Spleen (tissue), 11 donors: ENCODE measurements around the gene HAND1. TPM values are rescaled to one million over a fixed set of nuclear protein-coding genes. Genes with fewer than 3 reads are reported as not detected.

Source experiments
- DNase-seq: peaks from one replicate; pipeline ENCODE4 v3.0.0-alpha.2; 2020
- H3K27ac ChIP-seq, 8 donors: fragments of 200-600 bp; sonication (generic) in 7 of 8; 1 replicate in 4 of 8; 2 replicates in 4 of 8; pipeline versions ENCODE4 v1.5.0 to v1.8.0; 2016 to 2021; ENCODE audit warnings: inconsistent platforms in 4 of 8, mild to moderate bottlenecking in 4 of 8, moderate library complexity in 1 of 8
- H3K27me3 ChIP-seq, 7 donors: fragments of 200-600 bp; sonication (generic) in 6 of 7; replicated peaks in 1 of 7; 1 replicate in 4 of 7; 2 replicates in 3 of 7; pipeline versions ENCODE4 v1.5.0 to v1.8.0; 2016 to 2021; ENCODE audit warnings: inconsistent platforms in 3 of 7, mild to moderate bottlenecking in 1 of 7
- H3K36me3 ChIP-seq, 6 donors: fragments of 200-600 bp; sonication (generic) in 5 of 6; 1 replicate in 4 of 6; 2 replicates in 2 of 6; pipeline versions ENCODE4 v1.5.0 to v1.8.0; 2016 to 2021; ENCODE audit warnings: inconsistent platforms in 2 of 6
- H3K4me1 ChIP-seq, 6 donors: fragments of 200-600 bp; sonication (generic) in 5 of 6; 1 replicate in 3 of 6; 2 replicates in 3 of 6; pipeline versions ENCODE4 v1.5.0 to v1.8.0; 2016 to 2021; ENCODE audit warnings: inconsistent platforms in 3 of 6
- H3K4me3 ChIP-seq, 8 donors: fragments of 200-600 bp; sonication (generic) in 7 of 8; 1 replicate in 4 of 8; 2 replicates in 4 of 8; pipeline versions ENCODE4 v1.5.0 to v1.8.0; 2016 to 2021; ENCODE audit warnings: inconsistent platforms in 4 of 8, mild to moderate bottlenecking in 4 of 8, moderate library complexity in 2 of 8
- H3K9me3 ChIP-seq, 8 donors: fragments of 200-600 bp; sonication (generic) in 7 of 8; 1 replicate in 4 of 8; 2 replicates in 4 of 8; pipeline versions ENCODE4 v1.5.0 to v1.8.0; 2016 to 2021; ENCODE audit warnings: inconsistent platforms in 4 of 8
- CTCF ChIP-seq, 11 experiments: fragments of 200-600 bp in 7 of 11; fragments of 450-650 bp in 4 of 11; sonication (generic) in 4 of 11; IDR thresholded peaks in 8 of 11; conservative IDR thresholded peaks in 3 of 11; 1 replicate in 7 of 11; 2 replicates in 4 of 11; pipeline versions ENCODE4 v1.4.0 to v1.8.0; 2016 to 2021; ENCODE audit warnings: antibody characterized with exemption in 11 of 11, inconsistent platforms in 4 of 11, mild to moderate bottlenecking in 1 of 11
- POLR2A ChIP-seq, 3 donors: fragments of 450-650 bp; IDR thresholded peaks; one replicate each; pipeline ENCODE4 v1.5.1; 2017; ENCODE audit warnings: antibody characterized with exemption in 3 of 3, mild to moderate bottlenecking in 1 of 3
- POLR2AphosphoS5 ChIP-seq, 3 donors: sonication (generic); formaldehyde crosslinking; IDR thresholded peaks; one replicate each; pipeline ENCODE4 v1.5.1; 2017; ENCODE audit warnings: antibody characterized with exemption in 3 of 3
- WGBS, 5 donors: extraction: QIAGEN DNeasy Blood & Tissue Kit in 3 of 5; methylation state at CpG; one replicate each; pipeline versions ENCODE4 v1.1.5 to v1.1.7; 2013 to 2018; 5-methylcytosine and 5-hydroxymethylcytosine counted together
- intact Hi-C: fragments of 100-400 bp; cut with DNase I; formaldehyde crosslinking; loops from one replicate; pipeline ENCODE4 v1.15.0; 2023; ENCODE audit warnings: low total_unique reads
- polyA plus RNA-seq, 3 donors: library from polyadenylated mRNA; stranded (reverse); fragments of 200-250 nt; gene quantifications; one replicate each; pipeline ENCODE4 v1.2.1, GENCODE V29; 2013
- total RNA-seq, 7 donors: library from RNA; depleted of rRNA in 3 of 7; stranded (reverse); fragments of >200 nt in 3 of 7; fragmentation: NEBNext Ultra II Directional in 4 of 7; extraction: Animal tissue kit (Norgen Biotek cat#: 25700) in 4 of 7; gene quantifications; one replicate each; pipeline versions ENCODE4 v1.1.0 to v1.2.1, GENCODE V29; 2016 to 2021
- donor health status: healthy with polysubstance abuse.
- donor health status: DM: no; HTN: no; CAD: no; lungs with moderate emphysema.
- donor health status: DM: no; HTN: no; CAD: no.
- donor health status: Bipolar disorder and iron deficiency.
- donor health status: healthy.
- donor health status: DM: no; HTN: no; CAD: no.
- donor health status: DM: yes; HTN: yes; CAD: no.

Gene HAND1
- total and polyA plus RNA-seq, 10 donors, result not detected

GRCh38 chr5:154485850-154486426 lies 7.9 kb upstream of the HAND1 start:
- intact Hi-C loops, result no loop called here
- H3K27me3 ChIP-seq, result peaks cover 10 to 100% (median 91%) of the 10 kb centered on the region in 7 donors
- no peaks in the 10 kb centered on the region for H3K9me3 ChIP-seq
- H3K4me1 ChIP-seq, result peaks cover 0 to 23% (median 8%) of the 10 kb centered on the region in 6 donors
- 13 to 18% (median 14%) methylated on average over 6 of the region's 6 CpGs for WGBS, 5 donors
- H3K27ac ChIP-seq, result no peak overlapping the region
- TF ChIP-seq CTCF (IDR thresholded peaks at IDR 0.05 in 8 of 11, conservative IDR thresholded peaks at IDR 0.05 in 3 of 11) (no peak), POLR2A (IDR thresholded peaks at IDR 0.05) (no peak)
- no peak for DNase-seq
- H3K36me3 ChIP-seq, result no peaks in the 10 kb centered on the region
- no peak overlapping the region for H3K4me3 ChIP-seq

- DNase-seq, result no peak
- no peak for TF ChIP-seq POLR2A (IDR thresholded peaks at IDR 0.05)
- no peak for TF ChIP-seq CTCF (IDR thresholded peaks at IDR 0.05 in 8 of 11, conservative IDR thresholded peaks at IDR 0.05 in 3 of 11)
- no peak for TF ChIP-seq POLR2AphosphoS5 (IDR thresholded peaks at IDR 0.05)
- intact Hi-C loops, result no loop called here
- no peaks in the 10 kb centered on the region for H3K36me3 ChIP-seq
- H3K9me3 ChIP-seq, result no peaks in the 10 kb centered on the region
- H3K4me1 ChIP-seq, result peaks cover 0 to 27% (median 10%) of the 10 kb centered on the region in 6 donors
- no peak overlapping the region for H3K27ac ChIP-seq
- peaks cover 13 to 100% (median 97%) of the 10 kb centered on the region in 7 donors for H3K27me3 ChIP-seq
- H3K4me3 ChIP-seq, result no peak overlapping the region
- 5 to 12% (median 10%) methylated on average over 2 of the region's 2 CpGs for WGBS, 5 donors
Observed at GRCh38 chr5:154485096-154485491, 7.1 kb upstream of the HAND1 start.

- H3K27me3 ChIP-seq, result peaks cover 14 to 100% (median 97%) of the 10 kb centered on the region in 7 donors
- H3K4me3 ChIP-seq, result no peak overlapping the region
- DNase-seq, result no peak
- 7 to 21% (median 10%) methylated on average over 14 to 15 of the region's 15 CpGs for WGBS, 5 donors
- TF ChIP-seq POLR2A (IDR thresholded peaks at IDR 0.05) (no peak), CTCF (IDR thresholded peaks at IDR 0.05 in 8 of 11, conservative IDR thresholded peaks at IDR 0.05 in 3 of 11) (no peak), POLR2AphosphoS5 (IDR thresholded peaks at IDR 0.05) (no peak)
- intact Hi-C loops, result no loop called here
- H3K9me3 ChIP-seq, result no peaks in the 10 kb centered on the region
- peaks cover 0 to 33% (median 14%) of the 10 kb centered on the region in 6 donors for H3K4me1 ChIP-seq
- H3K27ac ChIP-seq, result no peak overlapping the region
- H3K36me3 ChIP-seq, result no peaks in the 10 kb centered on the region
Observed at GRCh38 chr5:154484393-154485095, 6.5 kb upstream of the HAND1 start.

- Histone ChIP-seq H3K27ac (no peak overlapping the region), H3K36me3 (no peaks in the 10 kb centered on the region), H3K4me3 (no peak overlapping the region), H3K27me3 (peaks cover 14 to 100% (median 99%) of the 10 kb centered on the region in 7 donors), H3K4me1 (peaks cover 5 to 40% (median 21%) of the 10 kb centered on the region in 6 donors), H3K9me3 (no peaks in the 10 kb centered on the region)
- 7 to 11% (median 9%) methylated on average over 34 of the region's 34 CpGs for WGBS, 5 donors
- intact Hi-C loops, result no loop called here
- DNase-seq, result peak; percentile 61
- no peak for TF ChIP-seq POLR2A (IDR thresholded peaks at IDR 0.05)
- TF ChIP-seq POLR2AphosphoS5 (IDR thresholded peaks at IDR 0.05), result no peak
Observed at GRCh38 chr5:154483654-154484392, 5.8 kb upstream of the HAND1 start.
